DMS 273 (cell line): ENCODE results near the gene CNN2.
"Not testable (repeated sequence)": the region's sequence is repeated elsewhere in the genome, so short reads cannot be mapped to it uniquely, and the experiment has no call there.

Experiments used
- DNase-seq: peaks from one replicate; lab custom pipeline; 2025; ENCODE audit not compliant: unreplicated experiment; lab: John Stamatoyannopoulos, UW

Gene CNN2

DNA sequence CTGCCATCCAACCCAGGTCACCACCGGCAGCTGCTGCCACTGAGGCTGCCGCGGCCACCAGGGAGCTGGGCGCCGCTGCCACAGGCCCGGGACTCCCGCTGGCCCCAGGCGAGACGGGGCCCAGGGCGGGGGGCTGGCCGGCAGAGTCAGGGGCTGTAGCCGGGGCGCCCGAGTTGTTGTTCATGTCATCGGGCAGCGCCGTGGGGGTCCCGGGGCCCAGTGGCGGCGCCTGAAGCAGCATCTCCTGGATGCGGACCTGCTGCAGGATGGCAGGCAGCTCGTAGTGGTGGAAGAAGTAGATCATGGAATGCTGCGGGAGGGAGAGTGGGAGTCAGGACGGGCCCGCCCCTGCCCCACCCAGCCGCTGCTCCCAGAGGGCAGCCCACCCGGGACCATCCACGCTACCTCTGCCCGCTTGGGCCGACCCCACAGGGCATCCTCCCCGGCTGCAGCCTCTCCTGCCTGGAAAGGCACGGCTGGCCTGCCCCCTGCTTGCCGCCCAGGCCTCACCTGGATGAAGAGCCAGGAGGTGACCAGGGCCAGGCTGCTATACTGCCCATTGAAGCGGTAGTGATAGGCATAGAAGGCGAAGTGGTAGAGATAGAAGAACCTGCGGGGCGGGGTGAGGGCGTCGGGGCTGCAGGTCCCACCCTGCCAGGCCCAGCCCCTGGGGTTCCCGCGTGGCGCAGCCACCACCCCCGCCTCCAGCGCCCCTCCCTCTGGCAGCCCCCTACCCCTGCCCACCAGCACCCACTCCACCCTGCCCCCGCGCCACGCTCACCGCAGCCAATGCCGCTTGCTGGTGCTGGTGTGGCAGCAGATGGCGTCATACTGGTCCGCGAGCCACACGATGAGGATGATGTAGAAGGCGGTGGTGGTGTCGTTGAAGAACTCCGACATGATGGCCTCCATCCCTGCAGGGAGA, 15.6 kb upstream of the CNN2 start:
- DNase-seq, result no peak

DNA sequence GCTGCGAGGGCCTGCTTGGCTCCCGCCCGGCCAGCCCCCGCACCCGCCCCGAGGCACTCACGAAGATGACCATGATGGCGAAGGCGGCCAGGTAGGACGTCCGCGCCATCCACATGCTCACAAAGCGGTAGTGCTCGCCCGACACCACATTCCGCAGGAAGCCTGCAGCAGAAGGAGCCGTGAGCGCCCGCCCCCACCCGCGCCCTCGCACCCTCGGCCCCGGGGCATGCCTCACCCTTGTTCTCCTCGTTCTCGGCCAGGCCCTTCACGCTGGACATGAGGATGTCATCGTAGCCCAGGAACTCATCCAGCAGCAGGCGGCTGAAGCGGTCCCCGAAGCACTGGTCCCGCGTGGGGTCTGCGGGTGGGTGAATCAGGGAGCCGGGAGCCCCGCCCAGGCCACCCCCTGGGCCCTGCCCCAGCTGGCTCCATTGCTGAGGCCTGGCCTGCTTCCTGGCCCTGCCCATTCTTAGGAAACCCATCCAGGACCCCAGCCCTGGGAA, 14.5 kb upstream of the CNN2 start:
- DNase-seq, result no peak

DNA sequence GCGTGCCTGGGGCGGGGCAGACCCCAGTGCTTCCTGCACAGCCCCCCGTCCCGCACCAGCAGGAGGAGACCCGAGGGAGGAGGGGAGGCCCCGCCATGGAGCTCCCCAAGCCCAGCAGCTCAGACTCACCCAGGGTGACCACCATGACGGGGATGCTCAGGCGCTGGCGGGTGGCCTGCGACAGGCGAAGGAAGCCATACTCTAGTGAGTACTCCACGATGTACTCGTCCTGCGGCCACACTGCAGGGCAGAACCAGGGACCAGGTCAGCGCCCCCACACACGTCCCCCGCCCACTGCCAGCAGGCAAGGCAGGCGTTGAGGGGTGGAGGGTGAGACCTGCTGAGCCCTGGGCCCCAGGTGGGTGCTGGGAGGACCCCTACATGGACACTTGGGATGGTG, 14.1 kb upstream of the CNN2 start:
- no peak for DNase-seq

DNA sequence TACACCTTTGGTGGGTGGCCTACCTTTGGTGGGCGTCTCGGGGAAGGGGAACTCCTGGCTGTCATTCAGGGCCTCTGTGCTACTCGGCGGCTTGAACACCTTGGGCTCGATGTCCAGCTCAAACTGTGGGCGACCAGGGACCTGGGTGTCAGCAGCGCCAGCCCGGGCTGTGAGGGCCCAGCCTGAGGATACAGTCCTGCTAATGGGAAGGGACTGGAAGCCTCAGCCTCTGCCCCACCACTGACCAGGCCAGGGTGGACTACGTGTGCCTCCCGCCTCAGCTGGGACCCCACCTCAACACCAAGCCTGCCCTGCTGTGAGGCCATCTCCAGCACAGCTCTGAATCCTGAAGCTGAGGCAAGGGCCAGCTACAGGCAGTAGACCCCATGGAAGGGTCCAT, 13.2 kb upstream of the CNN2 start:
- DNase-seq, result no peak

DNA sequence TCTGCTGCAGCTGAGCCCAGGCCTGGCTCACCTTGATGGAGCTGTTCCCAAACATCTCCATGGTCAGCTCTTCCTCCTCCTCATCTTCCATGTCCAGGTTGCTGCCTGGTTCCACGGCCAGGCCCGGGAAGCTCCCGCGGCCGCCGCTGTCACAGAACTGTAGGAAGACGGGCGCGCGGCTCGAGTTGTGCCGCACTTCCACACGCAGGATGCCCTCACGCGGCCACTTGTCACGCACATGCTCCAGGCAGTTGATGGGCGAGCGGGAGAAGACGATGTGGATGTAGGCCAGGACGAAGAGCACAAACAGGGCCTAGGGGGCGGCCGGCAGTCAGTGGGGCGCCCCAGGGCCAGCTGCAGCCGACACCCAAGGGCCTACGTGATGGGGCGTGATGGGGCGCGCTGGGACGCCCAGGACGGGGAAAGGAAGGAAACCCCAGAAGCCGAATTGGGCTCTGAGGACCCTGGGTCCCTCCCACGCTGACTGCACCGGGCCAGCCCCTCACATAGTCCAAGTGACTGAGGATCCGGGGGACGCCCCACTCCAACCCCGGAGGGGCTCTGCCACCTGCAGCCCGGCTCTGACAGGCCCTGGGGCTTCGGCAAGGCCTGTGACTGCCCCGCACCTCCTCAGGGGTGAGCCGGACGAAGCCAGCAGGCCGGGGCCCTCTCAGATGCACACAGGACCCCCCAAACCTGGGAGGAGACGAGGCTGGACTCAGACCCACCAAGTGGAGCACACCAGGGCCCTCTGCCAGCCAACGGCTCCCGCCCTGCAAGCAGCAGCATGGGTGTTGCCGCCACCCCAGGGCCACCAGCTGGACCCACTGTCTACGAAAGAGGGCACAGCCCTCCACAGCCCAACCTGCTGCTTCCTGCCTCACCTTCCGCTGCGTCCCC, 12.0 kb upstream of the CNN2 start:
- no peak for DNase-seq

DNA sequence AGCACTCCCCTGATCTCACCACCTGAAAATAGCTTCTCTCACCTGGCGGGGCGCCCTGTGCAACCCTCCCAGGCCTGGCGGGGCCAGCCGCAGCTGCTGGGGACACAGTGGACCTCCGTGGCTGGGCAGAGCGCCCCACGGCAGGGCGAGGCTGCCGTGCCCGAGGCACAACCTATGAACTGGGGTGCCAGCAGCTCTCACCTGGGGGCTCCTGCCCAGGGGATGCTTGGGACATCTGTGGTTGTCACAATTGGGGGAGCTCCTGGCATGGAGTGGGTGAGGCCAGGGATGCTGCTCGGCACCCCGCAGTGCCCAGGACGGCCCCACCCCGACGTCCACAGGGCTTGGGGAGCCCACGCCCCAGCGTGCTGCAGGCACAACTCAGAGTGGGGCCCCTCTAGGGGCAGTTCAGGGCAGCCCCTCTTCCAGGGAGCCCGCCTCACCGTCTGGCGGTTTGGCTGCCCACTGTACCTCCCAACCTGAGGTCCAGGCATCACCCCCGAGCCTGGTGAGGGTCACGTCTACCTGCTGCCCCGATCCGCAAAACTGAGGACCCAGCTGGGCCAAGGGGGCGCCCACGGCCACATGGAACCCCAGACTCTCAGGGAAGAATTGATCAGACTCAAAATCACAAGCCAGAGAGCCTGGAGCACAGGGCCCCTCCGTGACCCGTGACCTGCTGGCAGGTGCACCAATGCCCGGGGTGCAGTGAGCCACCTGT, 11.2 kb upstream of the CNN2 start:
- no peak for DNase-seq

DNA sequence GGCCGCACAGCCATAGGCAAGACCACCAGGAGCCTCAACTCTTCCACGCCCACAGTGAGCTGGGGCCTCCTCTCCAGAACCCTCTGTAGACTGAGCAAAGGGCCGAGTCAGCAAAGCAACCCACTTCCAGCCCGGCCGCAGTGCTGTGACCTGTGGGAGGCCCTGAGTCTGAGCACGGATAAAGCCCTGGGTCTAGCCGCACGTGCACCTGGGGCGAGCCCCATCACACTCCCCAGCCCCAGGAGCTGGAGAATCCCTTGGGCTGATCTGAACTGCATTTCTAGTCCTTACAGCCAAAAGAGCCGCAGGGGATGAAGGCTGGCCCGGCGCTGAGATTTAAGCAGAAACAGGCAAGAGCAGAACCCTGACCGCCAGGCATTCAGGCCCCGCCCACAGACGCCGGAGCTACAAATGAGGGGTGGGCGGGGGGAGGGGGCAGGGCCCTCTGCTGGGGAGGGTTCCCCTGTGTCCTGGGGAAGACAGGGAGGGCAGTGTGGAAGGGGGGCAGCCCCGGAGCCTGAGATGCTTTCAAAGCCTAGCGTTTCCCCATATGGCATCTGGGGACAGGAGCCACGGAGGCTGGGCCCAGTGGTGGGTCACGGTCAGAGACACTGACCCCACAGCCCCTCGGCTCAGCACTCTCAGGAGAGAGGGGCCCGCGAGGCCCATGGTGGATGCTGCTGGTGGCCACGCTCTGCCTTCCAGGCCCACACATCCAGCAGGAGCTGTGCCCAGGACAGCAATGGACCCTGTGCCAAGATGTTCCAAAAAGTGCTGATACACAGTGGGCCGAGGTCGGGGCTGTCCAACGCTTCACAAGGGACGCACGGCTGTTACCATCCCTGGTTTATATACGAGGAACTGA, 10.4 kb upstream of the CNN2 start:
- no peak for DNase-seq

DNA sequence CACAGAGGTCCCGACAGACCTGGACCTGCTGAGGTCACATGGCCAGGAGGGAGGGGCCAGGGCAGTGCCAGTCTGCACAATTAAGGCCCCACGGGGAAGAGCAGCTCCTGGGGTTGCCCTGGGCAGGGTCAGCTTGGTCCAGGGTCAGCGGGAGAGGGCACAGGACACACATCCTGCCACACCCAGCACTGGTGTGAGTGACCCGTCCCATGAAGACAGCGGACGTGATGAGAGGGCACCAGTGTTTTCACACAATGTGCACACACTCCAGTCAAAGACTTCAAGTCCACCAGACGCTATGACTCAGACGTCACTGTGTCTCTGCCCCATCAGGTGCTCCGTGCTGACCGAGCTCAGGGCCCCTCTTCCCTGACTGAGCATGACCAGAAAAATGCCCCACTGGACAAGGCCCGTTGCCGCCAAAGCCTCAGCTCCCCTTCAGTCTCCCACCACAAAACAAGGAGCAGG, 9.7 kb upstream of the CNN2 start:
- DNase-seq, result no peak

DNA sequence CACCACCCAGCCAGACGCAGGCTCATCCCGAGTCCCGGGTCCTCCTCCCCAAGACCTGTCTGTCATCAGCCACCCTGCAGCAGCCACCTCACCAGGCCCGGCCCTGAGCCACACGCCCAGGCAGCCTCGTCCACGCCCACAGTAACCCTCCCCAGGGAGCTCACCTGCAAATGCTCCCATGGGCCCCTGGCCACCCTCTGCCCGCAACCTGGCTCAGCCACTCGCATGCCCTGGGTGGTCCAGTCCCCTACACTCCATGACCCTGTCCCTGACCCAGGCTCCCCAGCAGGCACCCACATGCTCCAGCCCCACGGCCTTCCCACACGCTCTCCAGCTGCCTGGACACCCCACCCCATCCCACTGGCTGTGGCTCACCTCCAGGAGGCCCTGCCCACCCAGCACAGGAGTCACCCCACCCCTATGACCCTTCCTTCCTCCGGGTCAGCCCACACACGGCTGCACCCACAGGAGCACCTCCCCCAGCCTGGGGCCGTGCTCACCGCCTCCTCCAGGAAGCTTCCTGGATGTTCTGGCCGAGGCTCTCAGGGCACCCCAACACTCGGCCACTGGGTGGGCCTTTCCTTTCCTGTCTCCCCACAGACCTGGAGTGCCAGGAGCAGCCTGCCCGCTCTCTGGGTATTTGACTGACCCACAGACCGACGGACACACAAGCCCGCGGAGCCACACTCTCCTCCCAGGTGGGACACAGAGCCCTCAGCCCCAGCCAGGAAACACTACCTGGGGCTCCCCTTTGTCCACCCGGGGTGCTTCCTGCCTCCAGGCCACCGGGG, 9.1 kb upstream of the CNN2 start:
- DNase-seq, result no peak

DNA sequence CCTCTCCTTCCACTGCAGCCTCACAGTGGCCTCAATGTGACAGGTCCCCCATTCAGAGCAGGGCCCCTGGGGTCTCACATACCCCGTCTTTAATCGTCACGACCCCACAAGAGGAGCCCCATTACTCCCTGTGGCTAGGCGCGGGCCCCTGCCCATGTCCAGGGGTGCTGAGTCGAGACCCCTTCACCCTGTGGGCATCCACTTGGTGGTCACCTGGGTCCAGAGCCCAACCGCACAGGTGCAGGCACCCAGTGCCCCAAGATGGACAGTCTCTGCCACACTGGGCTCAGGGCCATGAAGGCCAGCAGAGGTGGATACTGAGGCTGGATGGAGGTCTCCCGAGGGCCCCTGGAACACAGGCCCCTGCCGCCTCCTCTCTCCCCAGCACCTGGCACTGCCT, 8.5 kb upstream of the CNN2 start:
- no peak for DNase-seq

DNA sequence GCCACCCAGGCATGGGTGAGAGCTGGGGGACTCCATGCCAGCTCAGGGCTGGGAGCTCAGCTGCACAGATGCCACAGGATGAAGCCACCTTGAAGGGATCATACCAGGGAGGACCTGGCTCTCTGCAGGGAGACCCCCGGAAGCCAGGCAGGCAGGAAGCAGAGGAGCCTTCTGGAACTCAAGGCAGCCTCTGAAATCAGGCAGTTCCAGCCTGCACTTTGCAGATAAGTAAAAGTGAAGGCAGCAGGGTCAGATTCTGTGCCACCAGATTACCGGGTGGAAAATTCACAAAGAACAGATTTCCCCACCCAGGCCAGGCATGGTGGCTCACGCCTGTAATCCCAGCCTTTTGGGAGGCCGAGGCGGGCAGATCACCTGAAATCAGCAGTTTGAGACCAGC, 8.0 kb upstream of the CNN2 start:
- no peak for DNase-seq

DNA sequence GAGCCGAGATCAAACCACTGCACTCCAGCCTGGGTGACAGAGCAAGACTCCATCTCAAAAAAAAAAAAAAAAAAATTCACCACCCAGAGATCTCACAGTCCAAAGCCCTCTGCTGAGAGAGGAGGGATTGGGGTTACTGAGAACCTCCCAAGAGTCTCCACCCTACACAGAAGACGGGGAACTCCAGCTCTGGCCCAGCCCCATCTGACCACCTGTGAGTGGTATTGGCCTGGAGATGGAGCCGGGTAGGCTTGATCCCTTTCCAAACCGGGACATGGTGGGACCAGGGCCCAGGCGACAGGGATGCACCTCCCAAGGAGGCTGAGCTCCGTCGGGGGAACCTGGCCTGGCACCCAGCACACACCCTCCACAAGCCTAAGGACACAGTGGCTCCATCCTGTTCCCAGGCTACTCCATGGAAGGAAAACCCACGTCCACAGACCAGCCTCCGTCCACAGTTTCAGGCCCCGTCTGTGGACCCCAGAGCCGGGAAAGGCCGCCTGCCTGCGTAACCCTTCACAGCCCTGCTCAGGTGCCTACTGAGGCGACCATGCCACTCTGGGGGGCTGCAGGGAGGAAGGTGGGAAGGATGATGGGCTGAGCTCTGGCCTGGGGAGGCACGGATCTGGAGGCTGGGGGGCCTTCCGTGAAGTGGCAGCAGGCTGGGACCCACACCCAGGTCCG, 7.3 kb upstream of the CNN2 start:
- no peak for DNase-seq

DNA sequence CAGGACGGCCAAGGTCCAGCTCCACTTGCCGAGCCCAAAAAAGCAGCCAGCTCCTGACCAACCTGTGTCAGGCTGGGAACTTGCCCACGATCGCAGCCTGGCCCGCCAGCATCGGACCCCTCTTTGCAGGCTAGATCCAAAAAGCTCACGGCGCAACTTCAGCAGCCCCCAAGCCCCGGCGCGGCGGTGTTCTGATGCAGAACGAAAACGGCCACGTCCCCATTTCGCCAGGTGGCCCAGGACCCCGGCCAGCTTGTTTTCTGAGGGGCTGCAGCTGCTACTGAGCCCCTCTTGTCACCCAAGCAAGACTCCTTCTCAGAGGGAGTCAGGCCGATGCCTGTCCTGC, 6.8 kb upstream of the CNN2 start:
- DNase-seq, result no peak

DNA sequence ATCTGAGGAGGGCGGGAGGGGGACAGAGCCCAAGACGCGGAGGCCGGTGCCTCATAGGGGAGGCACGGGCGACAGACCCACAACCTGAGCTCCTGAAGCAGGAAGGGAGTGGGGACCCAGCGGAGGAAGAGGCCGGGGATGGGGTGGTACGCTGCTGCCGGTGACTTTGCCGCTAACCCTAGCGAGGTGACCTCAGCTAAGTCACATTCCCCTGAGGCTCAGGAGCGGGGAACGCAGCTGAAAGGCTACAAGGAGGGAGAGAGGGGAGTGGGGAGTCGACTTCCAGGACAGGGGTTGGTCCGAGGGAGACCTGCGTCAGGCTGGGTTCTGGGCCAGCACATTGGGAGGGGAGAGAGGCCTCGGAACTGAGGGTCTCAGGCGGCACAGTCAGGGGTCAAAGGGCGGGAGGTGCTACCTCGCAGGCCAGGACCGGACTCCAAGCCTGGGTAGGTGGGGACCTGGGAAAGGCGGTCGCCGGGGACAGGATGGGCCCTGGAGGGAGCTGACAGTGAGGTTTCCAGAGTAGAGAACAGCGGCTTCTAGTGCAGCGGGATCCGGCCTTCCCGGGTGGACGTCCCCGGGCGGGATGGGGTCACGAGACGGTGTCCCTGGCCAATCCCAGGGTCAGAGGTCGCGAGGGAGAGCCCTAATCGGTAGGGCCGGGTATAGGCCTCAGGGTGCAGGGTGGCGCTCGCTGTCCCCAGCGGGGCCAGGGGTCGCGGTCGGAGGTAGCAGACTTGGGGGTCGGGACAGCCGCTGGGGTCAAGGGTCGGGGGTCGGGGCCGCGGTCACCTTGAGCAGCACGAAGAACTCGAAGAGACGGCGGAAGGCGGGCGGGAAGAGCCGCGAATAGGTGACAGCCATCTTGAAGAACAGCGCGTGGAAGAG, 6.2 kb upstream of the CNN2 start:
- no peak for DNase-seq

DNA sequence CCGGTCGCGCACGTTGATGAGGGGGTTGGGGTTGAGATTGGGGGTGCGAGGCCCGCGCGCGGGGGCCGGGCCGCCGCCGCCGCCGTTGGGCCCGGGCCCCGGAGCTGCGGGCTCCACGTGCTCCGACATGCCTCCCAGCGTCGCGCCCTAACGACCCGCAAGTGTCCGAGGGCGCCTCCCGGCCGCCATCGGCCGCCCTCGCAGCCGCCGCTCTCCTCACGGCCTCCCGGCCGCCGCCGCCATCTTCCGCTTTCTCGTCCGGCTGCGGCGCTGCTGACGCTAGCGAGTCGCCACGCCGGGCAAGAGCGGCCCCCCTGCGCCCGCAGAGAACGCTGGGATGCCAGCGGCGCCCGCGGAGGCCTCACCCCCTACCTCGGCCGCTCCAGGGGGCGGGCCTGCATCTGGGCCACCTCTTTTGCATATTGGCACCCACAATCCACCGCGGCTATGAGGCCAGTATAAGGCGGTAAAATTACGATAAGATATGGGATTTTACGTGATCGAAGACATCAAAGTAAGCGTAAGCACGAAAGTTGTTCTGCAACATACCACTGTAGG, 5.5 kb upstream of the CNN2 start, which contains the start of gene TMEM259:
TMEM259 (minus strand) TSS at position 256 of the 558 bp plus-strand sequence; CDS start at position 129, 127 bp downstream.
- DNase-seq, result peak; percentile 99

DNA sequence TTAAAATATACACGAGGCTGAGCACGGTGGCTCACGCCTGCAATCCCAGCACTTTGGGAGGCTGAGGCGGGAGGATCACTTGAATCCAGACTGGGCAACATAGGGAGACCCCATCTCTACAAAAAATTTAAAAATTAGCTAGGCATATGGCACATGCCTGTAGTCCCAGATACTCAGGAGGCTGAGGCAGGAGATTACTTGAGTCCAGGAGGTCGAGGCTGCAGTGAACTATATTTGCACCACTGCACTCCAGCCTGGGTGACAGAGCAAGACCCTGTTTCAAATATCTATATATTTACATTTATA, 2.6 kb upstream of the CNN2 start:
- DNase-seq, result not testable (repeated sequence)

DNA sequence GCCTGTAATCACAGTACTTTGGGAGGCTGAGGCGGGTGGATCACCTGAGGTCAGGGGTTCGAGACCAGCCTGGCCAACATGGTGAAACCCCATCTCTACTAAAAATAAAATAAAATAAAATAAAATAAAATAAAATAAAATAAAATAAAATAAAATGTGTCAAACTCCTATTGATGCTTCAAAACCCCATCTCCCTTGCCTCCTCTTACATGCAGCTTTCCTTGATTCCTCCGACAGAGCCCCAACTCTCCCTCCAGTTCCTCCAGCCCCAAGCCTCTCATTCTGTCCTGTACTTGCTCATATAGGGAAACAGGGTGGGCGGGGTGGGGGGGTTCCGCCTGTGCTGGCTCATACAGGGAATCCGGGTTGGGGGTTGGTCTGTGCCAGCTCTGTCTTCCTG, 1.3 kb upstream of the CNN2 start:
- not testable (repeated sequence) for DNase-seq
